Endothelial cell of hepatic sinusoid (primary cell): Measurements from ENCODE around the gene METTL1.
"Not testable (repeated sequence)": the region's sequence is repeated elsewhere in the genome, so short reads cannot be mapped to it uniquely, and the experiment has no call there.

Experiments used
- in situ Hi-C: cut with HindIII; loops from 2 replicates; pipeline ENCODE4 v1.10.0; 2017; ENCODE audit warnings: low sequenced_read_pairs

The METTL1 gene

GRCh38 chr12:57800965-57801364 is 29.1 kb upstream of the METTL1 start:
- in situ Hi-C loops = no loop called here

- in situ Hi-C loops = no loop called here
Observed at GRCh38 chr12:57797933-57798332, 26.0 kb upstream of the METTL1 start.

GRCh38 chr12:57796996-57797395 is 25.1 kb upstream of the METTL1 start:
- in situ Hi-C loops = no loop called here

- in situ Hi-C loops = no loop called here
Observed at GRCh38 chr12:57795354-57795753, 23.4 kb upstream of the METTL1 start.

GRCh38 chr12:57793920-57794319 is 22.0 kb upstream of the METTL1 start:
- in situ Hi-C loops = no loop called here

- in situ Hi-C loops = no loop called here
Observed at GRCh38 chr12:57783861-57784260, 12.0 kb upstream of the METTL1 start.

- in situ Hi-C loops = no loop called here
Observed at GRCh38 chr12:57783466-57783801, 11.5 kb upstream of the METTL1 start.

- in situ Hi-C loops = no loop called here
Observed at GRCh38 chr12:57782608-57783465, 10.9 kb upstream of the METTL1 start, which contains the start of gene TSFM. Gene TSFM (plus strand): TSS chr12:57782787. CDS start chr12:57782802, 15 bp downstream.

- in situ Hi-C loops = no loop called here
Observed at GRCh38 chr12:57782243-57782607, 10.3 kb upstream of the METTL1 start.

- in situ Hi-C loops = no loop called here
Observed at GRCh38 chr12:57781801-57782200, 9.9 kb upstream of the METTL1 start.

- in situ Hi-C loops = no loop called here
Observed at GRCh38 chr12:57781244-57781643, 9.3 kb upstream of the METTL1 start.

GRCh38 chr12:57780284-57780897 is 8.5 kb upstream of the METTL1 start:
- in situ Hi-C loops = no loop called here

- in situ Hi-C loops = no loop called here
Observed at GRCh38 chr12:57779736-57780135, 7.8 kb upstream of the METTL1 start.

- in situ Hi-C loops = no loop called here
Observed at GRCh38 chr12:57777911-57778310, 6.0 kb upstream of the METTL1 start.

GRCh38 chr12:57777367-57777766 is 5.5 kb upstream of the METTL1 start:
- in situ Hi-C loops = no loop called here

GRCh38 chr12:57776247-57776587 is 4.3 kb upstream of the METTL1 start:
- in situ Hi-C loops = no loop called here

- in situ Hi-C loops = no loop called here
Observed at GRCh38 chr12:57775563-57776246, 3.8 kb upstream of the METTL1 start.

- in situ Hi-C loops = no loop called here
Observed at GRCh38 chr12:57775044-57775443, 3.1 kb upstream of the METTL1 start.

- in situ Hi-C loops = not testable (repeated sequence)
Observed at GRCh38 chr12:57774634-57775033, 2.7 kb upstream of the METTL1 start.

- in situ Hi-C loops = no loop called here
Observed at GRCh38 chr12:57772429-57773322, 771 bp upstream of the METTL1 start, which contains the start of gene EEF1AKMT3. Gene EEF1AKMT3 (plus strand): TSS chr12:57772614. CDS start chr12:57772725, 111 bp downstream.
